Measurements from ENCODE around the gene FEN1. TPM values are rescaled to one million over a fixed set of nuclear protein-coding genes. Genes with fewer than 3 reads are reported as not detected.
A peak's percentile ranks its signal among the peaks of the same experiment; 100 is the strongest.

The FEN1 gene
- total RNA-seq, 1 donor from 2014 or later, result 11.0 TPM

GRCh38 chr11:61805146-61805545 lies 12.4 kb downstream of the FEN1 start:
- Histone ChIP-seq H3K27me3 (ENCODE audit: control insufficient read depth in 3 of 3, insufficient read depth in 3 of 3, low read length in 3 of 3) (no peaks in the 10 kb centered on the region), H3K9me3 (ENCODE audit: control insufficient read depth in 3 of 3, low read length in 3 of 3) (no peaks in the 10 kb centered on the region), H3K4me3 (ENCODE audit: low read length in 3 of 3) (no peak overlapping the region), H3K9ac (ENCODE audit: low read depth in 1 of 3, low read length in 3 of 3) (no peak overlapping the region), H3K27ac (ENCODE audit: low read depth, low read length) (no peak overlapping the region), H3K36me3 (ENCODE audit: control insufficient read depth in 3 of 3, insufficient read depth in 3 of 3, low read length in 3 of 3) (peaks cover 5 to 20% (median 8%) of the 10 kb centered on the region in 3 donors), H3K4me1 (ENCODE audit: control insufficient read depth in 3 of 3, insufficient read depth in 3 of 3, low read length in 3 of 3) (no peaks in the 10 kb centered on the region)

GRCh38 chr11:61806785-61807184 lies 14.1 kb downstream of the FEN1 start:
- Histone ChIP-seq H3K9me3 (ENCODE audit: control insufficient read depth in 3 of 3, low read length in 3 of 3) (no peaks in the 10 kb centered on the region), H3K27ac (ENCODE audit: low read depth, low read length) (no peak overlapping the region), H3K36me3 (ENCODE audit: control insufficient read depth in 3 of 3, insufficient read depth in 3 of 3, low read length in 3 of 3) (peaks cover 3 to 28% (median 10%) of the 10 kb centered on the region in 3 donors), H3K4me3 (ENCODE audit: low read length in 3 of 3) (no peak overlapping the region), H3K4me1 (ENCODE audit: control insufficient read depth in 3 of 3, insufficient read depth in 3 of 3, low read length in 3 of 3) (no peaks in the 10 kb centered on the region), H3K27me3 (ENCODE audit: control insufficient read depth in 3 of 3, insufficient read depth in 3 of 3, low read length in 3 of 3) (no peaks in the 10 kb centered on the region), H3K9ac (ENCODE audit: low read depth in 1 of 3, low read length in 3 of 3) (no peak overlapping the region)

GRCh38 chr11:61810671-61811175 lies 18.0 kb downstream of the FEN1 start:
- Histone ChIP-seq H3K36me3 (ENCODE audit: control insufficient read depth in 3 of 3, insufficient read depth in 3 of 3, low read length in 3 of 3) (peaks cover 7 to 27% (median 7%) of the 10 kb centered on the region in 3 donors), H3K4me3 (ENCODE audit: low read length in 3 of 3) (no peak overlapping the region), H3K27me3 (ENCODE audit: control insufficient read depth in 3 of 3, insufficient read depth in 3 of 3, low read length in 3 of 3) (peaks cover 0 to 2% (median 0%) of the 10 kb centered on the region in 3 donors), H3K9me3 (ENCODE audit: control insufficient read depth in 3 of 3, low read length in 3 of 3) (no peaks in the 10 kb centered on the region), H3K9ac (ENCODE audit: low read depth in 1 of 3, low read length in 3 of 3) (no peak overlapping the region), H3K4me1 (ENCODE audit: control insufficient read depth in 3 of 3, insufficient read depth in 3 of 3, low read length in 3 of 3) (peaks cover 2 to 11% (median 6%) of the 10 kb centered on the region in 3 donors), H3K27ac (ENCODE audit: low read depth, low read length) (no peak overlapping the region)

GRCh38 chr11:61811831-61812230 lies 19.1 kb downstream of the FEN1 start:
- no peak overlapping the region for H3K9ac ChIP-seq (ENCODE audit: low read depth in 1 of 3, low read length in 3 of 3)
- H3K36me3 ChIP-seq (ENCODE audit: control insufficient read depth in 3 of 3, insufficient read depth in 3 of 3, low read length in 3 of 3), result peaks cover 7 to 24% (median 7%) of the 10 kb centered on the region in 3 donors
- H3K27me3 ChIP-seq (ENCODE audit: control insufficient read depth in 3 of 3, insufficient read depth in 3 of 3, low read length in 3 of 3), result peaks cover 0 to 2% (median 0%) of the 10 kb centered on the region in 3 donors
- H3K27ac ChIP-seq (ENCODE audit: low read depth, low read length), result no peak overlapping the region
- no peaks in the 10 kb centered on the region for H3K9me3 ChIP-seq (ENCODE audit: control insufficient read depth in 3 of 3, low read length in 3 of 3)
- H3K4me3 ChIP-seq (ENCODE audit: low read length in 3 of 3), result no peak overlapping the region
- H3K4me1 ChIP-seq (ENCODE audit: control insufficient read depth in 3 of 3, insufficient read depth in 3 of 3, low read length in 3 of 3), result peaks cover 11 to 22% (median 16%) of the 10 kb centered on the region in 3 donors

GRCh38 chr11:61812736-61813411 lies 20.2 kb downstream of the FEN1 start:
- Histone ChIP-seq H3K27me3 (ENCODE audit: control insufficient read depth in 3 of 3, insufficient read depth in 3 of 3, low read length in 3 of 3) (peaks cover 0 to 2% (median 0%) of the 10 kb centered on the region in 3 donors), H3K9me3 (ENCODE audit: control insufficient read depth in 3 of 3, low read length in 3 of 3) (no peaks in the 10 kb centered on the region), H3K36me3 (ENCODE audit: control insufficient read depth in 3 of 3, insufficient read depth in 3 of 3, low read length in 3 of 3) (peaks cover 7 to 24% (median 7%) of the 10 kb centered on the region in 3 donors), H3K4me3 (ENCODE audit: low read length in 3 of 3) (no peak overlapping the region), H3K4me1 (ENCODE audit: control insufficient read depth in 3 of 3, insufficient read depth in 3 of 3, low read length in 3 of 3) (peaks cover 15 to 25% (median 16%) of the 10 kb centered on the region in 3 donors), H3K9ac (ENCODE audit: low read depth in 1 of 3, low read length in 3 of 3) (no peak overlapping the region), H3K27ac (ENCODE audit: low read depth, low read length) (no peak overlapping the region)

GRCh38 chr11:61814247-61814957 lies 21.7 kb downstream of the FEN1 start:
- Histone ChIP-seq H3K4me3 (ENCODE audit: low read length in 3 of 3) (peak overlapping the region; percentile 84 to 96 (median 89)), H3K27ac (ENCODE audit: low read depth, low read length) (peak overlapping the region; percentile 91), H3K36me3 (ENCODE audit: control insufficient read depth in 3 of 3, insufficient read depth in 3 of 3, low read length in 3 of 3) (peaks cover 7 to 20% (median 7%) of the 10 kb centered on the region in 3 donors), H3K9me3 (ENCODE audit: control insufficient read depth in 3 of 3, low read length in 3 of 3) (no peaks in the 10 kb centered on the region), H3K27me3 (ENCODE audit: control insufficient read depth in 3 of 3, insufficient read depth in 3 of 3, low read length in 3 of 3) (peaks cover 0 to 2% (median 0%) of the 10 kb centered on the region in 3 donors), H3K4me1 (ENCODE audit: control insufficient read depth in 3 of 3, insufficient read depth in 3 of 3, low read length in 3 of 3) (peaks cover 15 to 25% (median 16%) of the 10 kb centered on the region in 3 donors), H3K9ac (ENCODE audit: low read depth in 1 of 3, low read length in 3 of 3) (peak overlapping the region; percentile 59 to 93 (median 83))

- Histone ChIP-seq H3K36me3 (ENCODE audit: control insufficient read depth in 3 of 3, insufficient read depth in 3 of 3, low read length in 3 of 3) (peaks cover 5 to 16% (median 7%) of the 10 kb centered on the region in 3 donors), H3K9me3 (ENCODE audit: control insufficient read depth in 3 of 3, low read length in 3 of 3) (no peaks in the 10 kb centered on the region), H3K27ac (ENCODE audit: low read depth, low read length) (peak overlapping the region; percentile 91), H3K9ac (ENCODE audit: low read depth in 1 of 3, low read length in 3 of 3) (peak overlapping the region; percentile 83 to 93 (median 88)), H3K4me3 (ENCODE audit: low read length in 3 of 3) (peak overlapping the region; percentile 84 to 96 (median 89)), H3K27me3 (ENCODE audit: control insufficient read depth in 3 of 3, insufficient read depth in 3 of 3, low read length in 3 of 3) (peaks cover 0 to 2% (median 0%) of the 10 kb centered on the region in 3 donors), H3K4me1 (ENCODE audit: control insufficient read depth in 3 of 3, insufficient read depth in 3 of 3, low read length in 3 of 3) (peaks cover 15 to 25% (median 16%) of the 10 kb centered on the region in 3 donors)
Measured at GRCh38 chr11:61814958-61815789, 22.5 kb downstream of the FEN1 start.

- H3K36me3 ChIP-seq (ENCODE audit: control insufficient read depth in 3 of 3, insufficient read depth in 3 of 3, low read length in 3 of 3), result peaks cover 5 to 9% (median 5%) of the 10 kb centered on the region in 3 donors
- peak overlapping the region; percentile 83 to 93 (median 88) for H3K9ac ChIP-seq (ENCODE audit: low read depth in 1 of 3, low read length in 3 of 3)
- peak overlapping the region; percentile 91 for H3K27ac ChIP-seq (ENCODE audit: low read depth, low read length)
- H3K4me1 ChIP-seq (ENCODE audit: control insufficient read depth in 3 of 3, insufficient read depth in 3 of 3, low read length in 3 of 3), result peaks cover 15 to 25% (median 18%) of the 10 kb centered on the region in 3 donors
- peak overlapping the region; percentile 84 to 96 (median 89) for H3K4me3 ChIP-seq (ENCODE audit: low read length in 3 of 3)
- H3K9me3 ChIP-seq (ENCODE audit: control insufficient read depth in 3 of 3, low read length in 3 of 3), result no peaks in the 10 kb centered on the region
- H3K27me3 ChIP-seq (ENCODE audit: control insufficient read depth in 3 of 3, insufficient read depth in 3 of 3, low read length in 3 of 3), result peaks cover 0 to 2% (median 0%) of the 10 kb centered on the region in 3 donors
Measured at GRCh38 chr11:61815790-61816735, 23.4 kb downstream of the FEN1 start.

Data from skeletal muscle tissue (tissue), 4 donors.